K562 (cell line): ENCODE measurements around the gene BTAF1. TPM values are rescaled to one million over a fixed set of nuclear protein-coding genes. Genes with fewer than 3 reads are reported as not detected.

Experiments used
- ATAC-seq: fragments of 200-7000 bp; cut with Tn5 transposase; 3 replicates; pipeline ENCODE4 v1.9.1; 2020; ENCODE audit warnings: moderate library complexity
- BruUV-seq: library from RNA; stranded (reverse); fragments of 400-500 nt; replicated peaks from 2 replicates; lab custom pipeline; 2021; lab: Mats Ljungman, UMichigan
- CTCF ChIA-PET: fragments of 300-600 bp; formaldehyde crosslinking; extraction: SDS; loops from one replicate; lab custom pipeline; 2021; ENCODE audit warnings: low intra/inter-chr PET ratio; lab: Yijun Ruan, JAX
- POLR2A ChIA-PET: fragments of 300-600, 350-650 bp; sonication (Branson Sonifier 250); formaldehyde crosslinking; extraction: SDS; loops from one replicate; lab custom pipeline; 2021; ENCODE audit warnings: antibody characterized with exemption, inconsistent platforms; lab: Yijun Ruan, JAX
- DNase-seq, 4 experiments: peaks; one replicate each; pipeline versions ENCODE4 v3.0.0 to v3.0.0-alpha.2; 2011 to 2018; ENCODE audit warnings: low spot score in 3 of 4, mixed read lengths in 3 of 4; ENCODE audit errors: extremely low read depth in 1 of 4
- FAIRE-seq: peaks from 2 replicates; lab custom pipeline; 2011; peaks lifted over from hg19 to GRCh38; lab: Jason Lieb, UNC
- H2AFZ ChIP-seq: 2 replicates; pipeline ENCODE4 v1.6.0; 2011; ENCODE audit warnings: low read depth, low read length, control low read depth, inconsistent platforms
- H3K27ac ChIP-seq: fragments of 200-600 bp; 3 replicates; pipeline ENCODE4 v1.8.0; 2011; ENCODE audit warnings: low read depth, mild to moderate bottlenecking, control low read depth, inconsistent platforms, low read length, moderate library complexity, mixed read lengths; ENCODE audit errors: extremely low read depth
- H3K27me3 ChIP-seq, 2 experiments: fragments of 300-600 bp in 1 of 2; 2 replicates in 1 of 2; 3 replicates in 1 of 2; pipeline versions ENCODE4 v1.6.0 to v1.8.0; 2011; ENCODE audit warnings: inconsistent platforms in 2 of 2, low read length in 2 of 2, mild to moderate bottlenecking in 1 of 2, mixed read lengths in 1 of 2, moderate library complexity in 1 of 2; ENCODE audit not compliant: control insufficient read depth in 2 of 2, insufficient read depth in 2 of 2
- H3K36me3 ChIP-seq: fragments of 300-600 bp; 3 replicates; pipeline ENCODE4 v1.8.0; 2011; ENCODE audit warnings: mild to moderate bottlenecking, low read length, inconsistent platforms; ENCODE audit not compliant: control insufficient read depth, insufficient read depth
- H3K4me1 ChIP-seq, 2 experiments: fragments of 200-600 bp in 1 of 2; replicated peaks in 1 of 2; 2 replicates in 1 of 2; 3 replicates in 1 of 2; pipeline versions ENCODE4 v1.5.1 to v1.8.0; 2011; ENCODE audit warnings: inconsistent platforms in 2 of 2, low read length in 2 of 2, mild to moderate bottlenecking in 1 of 2, mixed read lengths in 1 of 2, moderate library complexity in 1 of 2; ENCODE audit not compliant: control insufficient read depth in 2 of 2, insufficient read depth in 2 of 2
- H3K4me2 ChIP-seq: 2 replicates; pipeline ENCODE4 v1.6.1; 2011; ENCODE audit warnings: low read length, control low read depth, inconsistent platforms, mixed read lengths; ENCODE audit not compliant: insufficient read depth
- H3K4me3 ChIP-seq: fragments of 200-600 bp; sonication (generic), shearing (Covaris generic); 2 replicates; pipeline ENCODE4 v1.5.1; 2016; ENCODE audit warnings: control low read depth, inconsistent platforms
- H3K79me2 ChIP-seq: fragments of 200-600 bp; 3 replicates; pipeline ENCODE4 v1.8.0; 2011; ENCODE audit warnings: low read length, inconsistent platforms; ENCODE audit not compliant: control insufficient read depth, insufficient read depth
- H3K9ac ChIP-seq, 2 experiments: 2 replicates each; pipeline versions ENCODE4 v1.6.0 to v1.6.1; 2011; ENCODE audit warnings: low read depth in 2 of 2, low read length in 2 of 2, control low read depth in 1 of 2, inconsistent platforms in 1 of 2, mild to moderate bottlenecking in 1 of 2, mixed read lengths in 1 of 2; ENCODE audit not compliant: insufficient read depth in 1 of 2
- H3K9me1 ChIP-seq: one replicate; pipeline ENCODE4 v1.6.0; 2011; ENCODE audit warnings: inconsistent platforms, mild to moderate bottlenecking, low read length, moderate library complexity; ENCODE audit not compliant: control insufficient read depth, insufficient read depth
- H3K9me3 ChIP-seq: replicated peaks from 2 replicates; pipeline ENCODE4 v1.5.1; 2011; ENCODE audit warnings: low read depth, low read length, inconsistent platforms; ENCODE audit not compliant: control insufficient read depth, insufficient read depth
- H4K20me1 ChIP-seq: replicated peaks from 2 replicates; pipeline ENCODE4 v1.6.1; 2011; ENCODE audit warnings: low read length, inconsistent platforms, mixed read lengths; ENCODE audit not compliant: control insufficient read depth, insufficient read depth
- E2F5 ChIP-seq: sonication (generic); formaldehyde crosslinking; IDR thresholded peaks from 2 replicates; pipeline ENCODE4 v1.8.0; 2022; ENCODE audit warnings: mild to moderate bottlenecking, missing genetic modification reagents
- HNRNPK ChIP-seq: fragments of 200-400 bp; formaldehyde crosslinking; IDR thresholded peaks from one replicate; pipeline ENCODE4 v1.6.1; 2018; ENCODE audit warnings: mild to moderate bottlenecking, low read depth, low read length; ENCODE audit not compliant: poor library complexity, severe bottlenecking
- ID3 ChIP-seq, 2 experiments: fragments of 250-450 bp in 1 of 2; fragments of 450-650 bp in 1 of 2; sonication (Bioruptor Pico) in 1 of 2; IDR thresholded peaks; 2 replicates each; pipeline versions ENCODE4 v1.6.1 to v1.8.0; 2016 to 2021; ENCODE audit warnings: mild to moderate bottlenecking in 2 of 2, moderate library complexity in 2 of 2, missing compliant biosample characterization in 1 of 2, missing genetic modification characterization in 1 of 2
- JUNB ChIP-seq: fragments of 450-650 bp; formaldehyde crosslinking; conservative IDR thresholded peaks from 2 replicates; pipeline ENCODE4 v1.4.0; 2020; ENCODE audit warnings: mild to moderate bottlenecking
- KAT8 ChIP-seq: fragments of 450-650 bp; IDR thresholded peaks from 2 replicates; pipeline ENCODE4 v1.6.1; 2016; ENCODE audit warnings: low read depth, mild to moderate bottlenecking
- MCM7 ChIP-seq, 2 experiments: fragments of 450-650 bp; IDR thresholded peaks; 2 replicates each; pipeline ENCODE4 v1.6.1; 2016 to 2018
- NCOA6 ChIP-seq: fragments of 450-650 bp; IDR thresholded peaks from 2 replicates; pipeline ENCODE4 v1.6.1; 2017; ENCODE audit warnings: mild to moderate bottlenecking
- NR4A1 ChIP-seq, 2 experiments: fragments of 250-450 bp in 1 of 2; fragments of 450-650 bp in 1 of 2; sonication (Bioruptor Pico) in 1 of 2; IDR thresholded peaks; 2 replicates each; pipeline versions ENCODE4 v1.4.0 to v1.6.1; 2016 to 2020; ENCODE audit warnings: mild to moderate bottlenecking in 2 of 2, missing compliant biosample characterization in 1 of 2, missing genetic modification characterization in 1 of 2, moderate library complexity in 1 of 2
- PRMT5 ChIP-seq: sonication (generic); formaldehyde crosslinking; IDR thresholded peaks from 2 replicates; pipeline ENCODE4 v1.5.0; 2020; ENCODE audit warnings: missing genetic modification reagents
- RBM15 ChIP-seq: fragments of 200-400 bp; formaldehyde crosslinking; IDR thresholded peaks from 2 replicates; pipeline ENCODE4 v1.6.1; 2018; ENCODE audit warnings: mild to moderate bottlenecking, low read length, moderate library complexity; ENCODE audit not compliant: insufficient read depth
- SAFB2 ChIP-seq: fragments of 200-400 bp; formaldehyde crosslinking; IDR thresholded peaks from 2 replicates; pipeline ENCODE4 v1.6.1; 2018; ENCODE audit warnings: borderline replicate concordance, low read length, low read depth, moderate library complexity; ENCODE audit not compliant: severe bottlenecking
- TAF1 ChIP-seq: IDR thresholded peaks from 2 replicates; pipeline ENCODE4 v1.6.1; 2011; ENCODE audit warnings: mild to moderate bottlenecking, low read length, moderate library complexity; ENCODE audit not compliant: insufficient read depth, control insufficient read depth, severe bottlenecking; ENCODE audit errors: extremely low read depth
- TCFL5 ChIP-seq: fragments of 250-450 bp; sonication (Bioruptor Pico); conservative IDR thresholded peaks from 2 replicates; pipeline ENCODE4 v1.6.1; 2021; ENCODE audit warnings: mild to moderate bottlenecking, moderate library complexity, matching md5 sums
- WHSC1 ChIP-seq: IDR thresholded peaks from one replicate; pipeline ENCODE4 v1.6.1; 2012; ENCODE audit warnings: low read length, control low read depth, inconsistent platforms
- ZNF124 ChIP-seq: sonication (generic); formaldehyde crosslinking; IDR thresholded peaks from 2 replicates; pipeline ENCODE4 v1.8.1; 2022; ENCODE audit warnings: missing genetic modification reagents
- ZNF133 ChIP-seq: fragments of 250-450 bp; sonication (Bioruptor Pico); IDR thresholded peaks from 2 replicates; pipeline ENCODE4 v1.4.0; 2020; ENCODE audit warnings: mild to moderate bottlenecking
- WGBS: fragments of 100-300 bp; shearing (Covaris generic); methylation state at CpG from one replicate; pipeline ENCODE4 v1.1.6; 2016; ENCODE audit warnings: low coverage, mixed read lengths; ENCODE audit not compliant: insufficient coverage; ENCODE audit errors: missing lambda C conversion rate; 5-methylcytosine and 5-hydroxymethylcytosine counted together
- in situ Hi-C: fragments of 300-500 bp; cut with MboI; formaldehyde crosslinking; loops from 4 replicates; pipeline ENCODE4 v1.15.0; 2018; ENCODE audit warnings: inconsistent platforms, mixed read lengths
- intact Hi-C: fragments of 100-400 bp; cut with micrococcal nuclease; formaldehyde crosslinking; loops from 2 replicates; pipeline ENCODE4 v1.14.2; 2022
- polyA plus RNA-seq, 8 experiments: library from polyadenylated mRNA; depleted of rRNA in 4 of 8; stranded (reverse) in 5 of 8; unstranded in 3 of 8; fragments of >200 nt; fragmentation: Nextera tagmentation in 2 of 8; fragmentation: Illumina TruSeq in 1 of 8; extraction: Ambion mirVana in 2 of 8; extraction: Trizol in 1 of 8; gene quantifications; 2 replicates each; pipeline versions ENCODE4 v1.2.1 to v1.2.3, GENCODE V29; 2011 to 2014; ENCODE audit warnings: inconsistent platforms in 1 of 8, missing spikeins in 1 of 8
- total RNA-seq, 7 experiments: library from RNA; depleted of rRNA in 6 of 7; stranded (reverse); fragments of >200 nt in 6 of 7; fragmentation: Illumina TruSeq in 2 of 7; extraction: Trizol in 2 of 7; gene quantifications; 2 replicates each; pipeline versions ENCODE4 v1.2.1 to v1.2.3, GENCODE V29; 2011 to 2021; ENCODE audit warnings: low replicate concordance in 1 of 7

BTAF1 gene
- total and polyA plus RNA-seq, 9 of the 15 experiments (the other 6 are each of a cell fraction or from before 2014, with no cell fraction given): 6.6 to 70.7 (median 30.5) TPM

- no peak for TF ChIP-seq E2F5 (CRISPR knock-in tag)
- no peak for TF ChIP-seq TAF1
These were observed 128.5 kb downstream of the BTAF1 start (continued) for GRCh38 chr10:92052088-92052487.

- CTCF ChIA-PET: no interaction called here
- no peak for ATAC-seq
- BruUV-seq: no TSS peak
- no peaks in the 10 kb centered on the region for H3K9me1 ChIP-seq
- no peak for TF ChIP-seq ZNF133
- TF ChIP-seq TCFL5: no peak
- no peak for TF ChIP-seq ID3 (CRISPR knock-in tag; IDR thresholded peaks at IDR 0.05)
- no peak for TF ChIP-seq ID3 (tag; IDR thresholded peaks at IDR 0.05)
- TF ChIP-seq MCM7 (IDR thresholded peaks at IDR 0.05): no peak
- no peak for TF ChIP-seq KAT8
- TF ChIP-seq ZNF124: no peak
- TF ChIP-seq JUNB (CRISPR knock-in tag): no peak
- no peak for TF ChIP-seq RBM15
- no peak for TF ChIP-seq WHSC1
- TF ChIP-seq NR4A1 (CRISPR knock-in tag; IDR thresholded peaks at IDR 0.05): no peak
- no peak for TF ChIP-seq NR4A1 (tag; IDR thresholded peaks at IDR 0.05)
- no peak for TF ChIP-seq PRMT5
- TF ChIP-seq NCOA6: no peak
- no peak for TF ChIP-seq SAFB2
- no peak for TF ChIP-seq HNRNPK
- TF ChIP-seq, all 486 proteins: peak for 0
- Histone ChIP-seq H3K27me3 (no peaks in the 10 kb centered on the region), H2AFZ (no peak overlapping the region), H3K4me3 (no peak overlapping the region), H3K27ac (no peak overlapping the region), H4K20me1 (no peaks in the 10 kb centered on the region), H3K9me3 (no peaks in the 10 kb centered on the region), H3K79me2 (no peaks in the 10 kb centered on the region), H3K4me1 (peaks cover 0 to 3% of the 10 kb centered on the region in 2 experiments; a peak in 1 of 5 replicates), H3K9ac (no peak overlapping the region), H3K36me3 (no peaks in the 10 kb centered on the region; the same call in 2 of the 3 replicates), H3K4me2 (no peak overlapping the region)
- in situ Hi-C loops: no loop called here
- intact Hi-C loops: no loop called here
- FAIRE-seq: no peak
- POLR2A ChIA-PET: interaction anchor here (0.6 kb wide), 1 partner anchor 402 kb away, joined by 3 read pairs; no protein-coding TSS in a partner anchor
- WGBS: 71% methylated on average over 5 of the region's 5 CpGs
- DNase-seq: no peak
These were observed 129.2 kb downstream of the BTAF1 start for GRCh38 chr10:92052741-92053140.
